T47D (cell line): ENCODE data around the gene CLOCK.

Experiments
- DNase-seq, 2 experiments: peaks; one replicate each; pipeline versions ENCODE4 v3.0.0 to v3.0.0-alpha.2; 2011 to 2012; ENCODE audit warnings: low read depth in 1 of 2, low spot score in 1 of 2
- JUND ChIP-seq: IDR thresholded peaks from 2 replicates; pipeline ENCODE4 v1.6.1; 2012; ENCODE audit warnings: low read depth
- in situ Hi-C: cut with HindIII; loops from 2 replicates; pipeline ENCODE4 v1.10.0; 2016; ENCODE audit warnings: low sequenced_read_pairs, low pct_unique_long_range_greater_than_20kb

CLOCK gene

DNA sequence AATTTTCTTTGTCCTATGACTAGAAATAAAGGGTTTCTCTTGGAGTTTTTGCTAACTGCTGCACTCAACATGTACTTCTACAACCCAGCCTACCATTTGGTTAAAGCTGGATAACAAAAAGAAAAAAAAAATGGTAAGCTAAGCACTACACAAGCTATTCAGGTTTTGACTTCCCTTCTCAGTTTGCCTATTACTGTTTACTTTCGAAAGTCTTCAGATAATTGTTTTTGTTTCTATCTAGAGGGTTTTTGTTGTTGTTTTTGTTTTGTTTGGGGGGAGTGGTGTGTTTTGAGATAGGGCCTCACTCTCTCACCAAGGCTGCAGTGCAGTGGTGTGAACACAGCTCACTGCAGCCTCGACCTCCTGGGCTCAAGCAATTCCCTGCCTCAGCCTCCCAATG is 46.6 kb downstream of the CLOCK start:
- DNase-seq = no peak
- no peak for TF ChIP-seq JUND
- in situ Hi-C loops = no loop called here

DNA sequence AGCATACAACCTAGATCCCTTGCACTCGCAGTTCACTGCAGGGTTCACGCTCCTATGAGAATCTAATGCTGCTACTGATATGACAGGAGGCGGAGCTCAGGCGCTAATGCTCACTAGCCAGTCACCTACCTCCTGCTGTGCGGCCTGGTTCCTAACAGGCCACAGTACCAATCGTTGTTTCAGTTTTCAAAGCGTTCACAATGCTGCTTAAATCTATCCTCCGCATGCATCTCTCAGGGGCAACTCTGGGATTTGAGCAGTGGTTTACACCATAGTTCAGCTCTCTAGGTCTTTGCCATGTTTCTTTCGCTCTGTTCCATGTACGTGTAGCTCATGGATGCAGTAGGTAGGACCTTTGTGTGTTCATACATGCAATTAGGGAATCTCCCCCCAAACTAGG is 47.2 kb downstream of the CLOCK start:
- TF ChIP-seq JUND = no peak
- in situ Hi-C loops = no loop called here
- no peak for DNase-seq

DNA sequence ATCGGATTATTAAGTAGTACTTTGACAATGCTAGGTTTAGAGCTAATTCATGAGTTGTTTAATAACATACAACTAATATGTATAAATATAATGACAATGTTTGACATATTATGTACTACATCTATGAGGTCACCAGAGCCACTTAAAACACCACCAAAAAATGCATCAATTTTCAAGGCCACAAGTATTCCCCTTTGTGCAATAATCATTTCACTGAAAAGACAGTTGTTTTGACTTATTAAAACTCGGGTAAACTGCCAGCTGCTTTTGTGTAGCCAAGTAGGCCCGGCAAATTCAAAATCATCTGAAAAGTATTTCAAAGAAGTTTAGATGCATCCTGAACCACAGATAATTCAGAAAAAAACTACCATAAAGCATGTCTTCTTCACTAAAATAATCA is 48.7 kb downstream of the CLOCK start:
- in situ Hi-C loops = no loop called here
- TF ChIP-seq JUND = no peak
- DNase-seq = no peak

DNA sequence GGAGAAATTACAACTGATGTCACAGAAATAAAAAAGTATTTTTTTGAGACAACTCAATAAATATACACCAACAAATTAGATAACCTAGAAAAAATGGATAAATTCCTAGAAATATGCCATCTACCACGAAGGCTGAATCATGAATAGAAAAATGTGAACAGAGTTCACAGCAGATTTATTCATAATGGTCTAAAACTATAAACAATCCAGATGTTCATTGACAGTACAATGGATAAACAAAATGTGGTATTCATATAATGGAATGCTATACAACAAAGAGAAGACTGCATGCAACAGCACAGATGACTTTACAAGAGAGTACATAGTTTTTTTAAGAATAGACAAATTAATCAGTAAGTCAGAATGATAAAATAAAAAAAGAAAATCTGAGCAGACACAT is 55.2 kb downstream of the CLOCK start:
- in situ Hi-C loops = no loop called here
- TF ChIP-seq JUND = no peak

DNA sequence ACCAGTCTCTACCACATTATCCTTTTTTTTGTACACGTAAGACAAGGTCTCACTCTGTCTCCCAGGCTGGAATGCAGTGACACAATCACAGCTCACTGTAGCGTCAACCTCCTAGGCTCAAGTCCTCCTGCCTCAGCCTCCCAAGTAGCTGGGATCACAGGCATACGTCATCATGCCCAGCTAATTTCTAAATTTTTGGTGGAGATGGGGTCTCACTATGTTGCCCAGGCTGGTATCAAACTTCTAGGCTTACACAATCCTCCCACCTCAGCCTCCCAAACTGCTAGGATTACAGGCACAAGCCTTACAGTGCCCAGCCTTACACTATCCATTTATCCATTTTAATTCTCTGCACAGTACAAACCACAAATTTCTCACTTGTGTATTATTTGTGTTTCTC is 58.0 kb downstream of the CLOCK start:
- in situ Hi-C loops = no loop called here
- DNase-seq = no peak
- TF ChIP-seq JUND = no peak

More for the DNA sequence above, 55.2 kb downstream of the CLOCK start:
- DNase-seq = no peak

DNA sequence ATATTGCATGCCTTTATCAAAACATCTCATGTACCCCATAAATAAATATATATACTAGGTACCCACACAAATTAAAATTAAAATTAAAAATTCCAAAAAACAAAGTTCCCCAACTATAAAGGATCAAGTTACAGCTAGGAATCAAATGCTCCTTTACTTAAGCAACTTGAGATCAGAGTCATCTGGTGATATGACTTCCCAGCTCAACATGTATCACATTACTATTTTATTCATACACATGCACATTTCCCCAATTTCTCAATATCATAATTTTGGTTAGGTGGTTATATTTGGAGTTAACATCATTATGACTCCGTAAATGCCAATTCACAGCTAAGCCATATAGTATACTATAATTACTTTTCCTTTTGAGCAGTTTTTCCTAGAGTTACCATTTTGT is 60.9 kb downstream of the CLOCK start:
- no peak for TF ChIP-seq JUND
- in situ Hi-C loops = no loop called here
- no peak for DNase-seq

DNA sequence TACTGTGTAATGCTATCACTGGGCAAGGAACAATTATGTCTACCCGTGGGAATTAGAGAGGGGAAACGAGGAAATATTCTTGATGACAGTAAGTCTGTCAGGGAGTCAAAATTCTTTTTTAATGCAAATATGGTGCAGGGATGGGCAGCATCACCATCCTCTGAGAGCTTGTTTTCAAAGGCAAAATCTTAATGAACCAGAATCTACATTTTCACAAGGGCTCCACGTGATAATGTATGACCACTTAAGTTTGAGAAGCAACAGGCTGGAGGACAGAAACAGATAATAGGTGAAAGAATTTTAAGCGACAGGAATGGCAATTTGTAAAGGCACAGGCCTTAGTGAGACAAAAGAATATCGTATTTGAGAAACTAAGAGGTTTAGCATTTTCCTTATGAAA is 63.4 kb downstream of the CLOCK start:
- TF ChIP-seq JUND = no peak
- in situ Hi-C loops = no loop called here
- DNase-seq = no peak

DNA sequence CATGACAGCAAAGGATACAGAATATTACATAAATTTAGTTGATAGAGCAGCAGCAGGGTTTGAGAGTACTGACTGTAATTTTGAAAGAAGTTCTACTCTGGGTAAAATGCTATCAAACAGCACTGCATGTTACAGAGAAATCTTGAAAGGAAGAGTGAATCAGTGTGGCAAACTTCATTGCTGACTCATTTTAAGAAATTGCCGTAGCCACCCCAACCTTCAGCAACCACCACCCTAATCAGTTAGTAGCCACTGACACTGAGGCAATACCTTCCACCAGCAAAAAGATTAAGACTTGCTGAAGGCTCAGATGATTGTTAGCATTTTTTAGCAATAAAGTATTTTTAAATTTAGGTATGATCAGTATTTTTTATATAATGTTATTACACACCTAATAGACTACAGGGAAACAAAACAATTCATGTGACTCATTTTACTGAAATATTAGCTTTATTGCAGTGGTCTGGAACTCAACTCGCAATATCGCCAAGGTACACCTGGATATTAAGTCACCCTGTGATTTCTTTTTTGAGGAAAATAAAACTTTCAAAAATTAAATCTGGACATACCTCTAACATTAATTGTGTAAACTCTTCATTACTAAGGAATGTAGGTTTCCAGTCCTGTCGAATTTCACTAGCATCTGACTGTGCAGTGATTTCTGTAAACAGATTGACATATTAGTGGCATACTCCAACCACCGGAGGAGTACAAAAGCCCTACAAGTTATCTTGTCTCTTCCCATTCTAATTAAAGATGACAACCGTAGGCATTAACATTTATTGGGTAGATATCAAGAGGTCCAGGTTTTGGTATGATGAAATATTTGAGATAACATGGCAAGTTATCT is 71.1 kb downstream of the CLOCK start:
- no peak for DNase-seq
- in situ Hi-C loops = no loop called here
- TF ChIP-seq JUND = no peak

DNA sequence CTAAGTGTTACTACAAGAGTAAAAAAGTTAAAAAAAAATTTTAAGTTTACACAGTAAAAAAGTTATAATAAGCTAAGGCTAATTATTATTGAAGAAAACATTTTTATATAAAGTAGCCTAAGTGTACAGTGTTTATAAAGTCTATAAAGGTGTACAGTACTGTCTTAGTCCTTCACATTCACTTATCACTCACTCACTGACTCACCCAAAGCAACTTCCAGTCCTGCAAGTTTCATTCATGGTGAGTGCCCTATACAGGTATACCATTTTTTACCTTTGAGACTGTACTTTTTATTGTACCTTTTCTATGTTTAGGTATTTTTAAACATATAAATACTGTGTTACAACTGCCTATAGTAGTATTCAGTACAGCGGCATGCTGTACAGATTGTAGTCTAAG is 76.7 kb downstream of the CLOCK start:
- in situ Hi-C loops = no loop called here
- no peak for TF ChIP-seq JUND
- no peak for DNase-seq

DNA sequence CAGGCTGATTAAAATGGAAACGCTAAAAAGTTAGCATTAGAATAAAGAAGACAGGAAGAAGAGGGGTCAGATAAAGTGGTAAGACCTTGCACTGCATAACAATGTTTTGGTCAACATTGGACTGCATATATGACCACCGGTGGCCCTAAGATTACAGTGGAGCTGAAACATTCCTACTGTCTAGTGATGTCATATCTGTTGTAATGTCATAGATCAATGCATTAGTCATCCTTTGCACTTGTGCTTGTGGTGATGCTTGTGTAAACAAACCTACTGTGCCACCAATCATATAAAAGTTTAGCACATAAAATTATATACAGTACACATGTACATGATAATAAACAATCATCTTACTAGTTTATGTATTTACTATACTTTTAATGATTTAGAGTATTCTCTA is 78.0 kb downstream of the CLOCK start:
- no peak for TF ChIP-seq JUND
- DNase-seq = peak in 1 of 2 experiments; percentile 0
- in situ Hi-C loops = no loop called here

DNA sequence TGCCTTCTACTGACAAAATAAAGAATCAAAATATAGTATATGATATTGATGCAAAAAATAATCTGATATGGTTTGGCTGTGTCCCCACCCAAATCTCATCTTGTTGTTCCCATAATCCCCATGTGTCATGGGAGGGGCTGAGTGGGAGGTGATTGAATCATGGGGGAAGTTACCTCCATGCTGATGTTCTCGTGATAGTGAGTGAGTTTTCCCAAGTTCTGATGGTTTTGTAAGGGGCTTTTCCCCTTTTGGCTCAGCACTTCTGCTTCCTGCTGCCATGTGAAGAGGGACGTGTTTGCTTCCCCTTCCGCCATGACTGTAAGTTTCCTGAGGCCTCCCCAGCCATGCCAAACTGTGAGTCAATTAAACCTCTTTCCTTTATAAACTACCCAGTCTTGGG is 80.7 kb downstream of the CLOCK start:
- in situ Hi-C loops = no loop called here
- TF ChIP-seq JUND = no peak

DNA sequence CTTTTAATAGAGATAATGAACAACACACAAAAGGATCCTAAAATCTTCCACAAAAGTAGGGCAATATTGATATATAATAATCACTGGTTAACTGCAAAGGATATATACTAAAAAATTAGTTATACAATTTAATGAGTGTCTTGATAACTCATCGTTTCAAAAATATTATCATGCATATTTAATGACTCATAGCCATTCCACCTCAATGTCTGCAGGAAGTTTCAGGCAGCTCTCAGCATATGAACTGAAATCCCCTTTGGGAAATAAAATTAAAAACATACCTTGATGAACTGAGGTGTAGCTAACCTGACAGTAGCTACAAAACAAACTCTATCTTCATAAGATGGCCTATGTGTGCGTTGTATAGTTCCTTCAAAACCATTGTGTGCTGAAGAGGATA is 88.1 kb downstream of the CLOCK start:
- no peak for DNase-seq
- no peak for TF ChIP-seq JUND
- in situ Hi-C loops = no loop called here

More for the DNA sequence above, 80.7 kb downstream of the CLOCK start:
- no peak for DNase-seq

DNA sequence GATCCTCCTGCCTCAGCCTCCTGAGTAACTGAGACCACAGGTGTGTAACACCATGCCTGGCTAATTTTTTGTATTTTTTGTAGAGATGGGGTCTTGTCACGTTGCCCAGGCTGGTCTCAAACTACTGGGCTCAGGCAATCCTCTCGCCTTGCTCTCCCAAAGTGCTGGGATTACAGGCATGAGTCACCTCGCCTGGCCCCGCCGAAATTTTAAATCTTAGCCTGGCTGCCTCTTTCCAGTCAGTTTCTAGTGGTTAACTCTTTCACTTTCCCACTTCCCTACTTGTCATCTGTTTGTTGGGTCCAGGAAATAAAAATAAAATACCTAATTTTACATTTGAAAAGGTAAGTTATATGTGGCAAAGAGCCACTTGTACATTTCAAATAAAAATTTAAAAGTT is 88.5 kb downstream of the CLOCK start:
- no peak for DNase-seq
- no peak for TF ChIP-seq JUND
- in situ Hi-C loops = no loop called here

DNA sequence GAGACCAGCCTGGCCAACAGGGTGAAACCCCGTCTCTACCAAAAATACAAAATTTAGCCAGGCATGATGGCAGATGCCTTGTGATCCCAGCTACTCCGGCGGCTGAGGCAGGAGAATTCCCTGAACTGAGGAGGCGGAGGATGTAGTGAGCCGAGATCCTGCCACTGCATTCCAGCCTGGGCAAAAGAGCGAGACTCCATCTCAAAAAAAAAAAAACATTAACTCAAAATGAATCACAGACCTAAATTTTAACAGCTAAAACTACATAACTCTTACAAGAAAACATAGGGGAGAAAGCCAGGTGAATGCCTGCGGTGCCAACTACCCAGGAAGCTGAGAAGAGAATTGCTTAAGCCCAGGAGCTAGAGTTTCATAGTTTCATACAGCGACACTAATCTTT is 96.1 kb downstream of the CLOCK start:
- TF ChIP-seq JUND = no peak
- in situ Hi-C loops = no loop called here
- DNase-seq = no peak
